Fibroblast of skin of back (primary cell): ENCODE measurements around the gene SDHAF2.
"Not testable (repeated sequence)": the region's sequence is repeated elsewhere in the genome, so short reads cannot be mapped to it uniquely, and the experiment has no call there.

Experiments used
- DNase-seq: peaks from one replicate; pipeline ENCODE4 v3.0.0-alpha.2; 2013

SDHAF2 gene

GRCh38 chr11:61425367-61426131 is 4.4 kb upstream of the SDHAF2 start:
- DNase-seq: no peak

GRCh38 chr11:61429346-61429690 is 606 bp upstream of the SDHAF2 start:
- DNase-seq: peak; percentile 73

DNA sequence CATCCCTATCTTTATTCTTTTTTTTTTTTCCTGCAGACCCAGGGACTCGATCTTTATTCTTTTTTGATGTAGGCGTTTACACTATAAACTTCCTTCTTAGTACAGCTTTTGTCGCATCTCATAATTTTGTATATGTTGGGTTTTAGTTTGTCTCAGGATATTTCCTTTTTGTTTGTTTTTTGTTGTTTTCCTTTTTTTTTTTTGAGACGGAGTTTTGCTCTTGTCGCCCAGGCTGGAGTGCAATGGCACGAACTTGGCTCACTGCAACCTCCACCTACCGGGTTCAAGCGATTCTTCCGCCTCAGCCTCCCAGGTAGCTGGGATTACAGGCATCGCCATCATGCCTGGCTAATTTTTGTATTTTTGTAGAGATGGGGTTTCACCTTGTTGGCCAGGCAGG is 915 bp downstream of the SDHAF2 start:
- DNase-seq: not testable (repeated sequence)

GRCh38 chr11:61437496-61437895 is 7.6 kb downstream of the SDHAF2 start:
- DNase-seq: no peak

DNA sequence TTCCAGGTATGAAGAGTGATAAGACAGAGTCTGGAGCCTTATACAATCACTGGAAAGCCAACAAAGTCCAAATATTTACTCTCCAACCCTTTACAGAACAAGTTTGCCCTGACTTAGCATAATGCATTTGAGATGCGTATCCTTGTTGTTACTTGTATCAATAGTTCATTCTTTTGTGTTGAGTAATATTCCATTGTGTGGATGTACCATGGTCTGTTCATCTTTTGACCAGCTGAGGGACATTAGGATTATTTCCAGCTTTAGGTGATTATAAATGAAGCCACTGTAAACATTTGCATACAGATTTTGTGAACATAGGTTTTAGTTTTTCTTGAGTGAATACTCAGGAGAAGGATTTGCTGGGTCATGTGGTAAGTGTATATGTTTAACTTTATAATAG is 9.7 kb downstream of the SDHAF2 start:
- DNase-seq: no peak

GRCh38 chr11:61442616-61443015 is 12.7 kb downstream of the SDHAF2 start:
- no peak for DNase-seq

- DNase-seq: no peak
These were observed 15.6 kb downstream of the SDHAF2 start for GRCh38 chr11:61445516-61445915.

DNA sequence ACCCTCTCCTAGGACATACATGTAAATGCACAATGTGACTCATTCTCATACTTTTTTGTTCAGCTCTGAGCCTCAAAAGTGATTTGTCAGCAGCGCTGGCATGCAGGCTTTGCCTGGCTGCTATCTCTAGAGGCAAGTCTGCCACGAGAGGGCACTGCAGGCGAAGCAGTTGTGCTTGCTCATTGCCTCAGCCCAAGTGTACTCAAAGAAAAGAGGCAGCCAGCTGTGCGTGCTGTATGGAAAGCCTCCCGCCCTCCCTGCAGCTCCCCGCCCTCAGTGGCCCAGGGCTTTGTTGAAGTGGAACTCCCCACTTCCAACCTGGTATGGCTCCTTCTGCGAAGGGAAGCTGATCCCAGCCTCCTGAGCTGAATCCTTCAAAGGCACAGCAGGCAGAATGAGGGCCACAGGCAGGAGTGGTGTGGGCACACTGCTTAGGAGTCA is 16.3 kb downstream of the SDHAF2 start:
- DNase-seq: peak; percentile 94

- DNase-seq: no peak
These were observed 18.0 kb downstream of the SDHAF2 start for GRCh38 chr11:61447601-61448551.

DNA sequence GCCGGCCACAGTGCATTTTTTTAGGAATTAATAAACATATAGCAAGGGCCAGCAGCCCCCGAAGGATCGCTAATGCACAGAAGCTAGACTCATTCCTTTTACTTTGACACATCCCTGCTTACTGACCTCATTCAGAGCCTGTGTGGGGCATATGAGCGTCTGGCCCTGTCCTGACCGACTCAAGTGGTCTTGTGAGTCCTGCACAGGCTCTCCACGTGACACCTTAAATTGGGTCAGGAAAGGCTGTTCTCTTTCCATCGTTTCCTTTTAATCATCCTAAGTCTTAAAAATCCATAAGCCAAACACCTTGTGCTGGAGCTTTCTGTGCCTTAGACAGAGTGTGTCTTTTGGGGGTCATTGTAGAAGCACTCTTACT is 18.6 kb downstream of the SDHAF2 start:
- no peak for DNase-seq

GRCh38 chr11:61452825-61453224 is 22.9 kb downstream of the SDHAF2 start:
- no peak for DNase-seq

DNA sequence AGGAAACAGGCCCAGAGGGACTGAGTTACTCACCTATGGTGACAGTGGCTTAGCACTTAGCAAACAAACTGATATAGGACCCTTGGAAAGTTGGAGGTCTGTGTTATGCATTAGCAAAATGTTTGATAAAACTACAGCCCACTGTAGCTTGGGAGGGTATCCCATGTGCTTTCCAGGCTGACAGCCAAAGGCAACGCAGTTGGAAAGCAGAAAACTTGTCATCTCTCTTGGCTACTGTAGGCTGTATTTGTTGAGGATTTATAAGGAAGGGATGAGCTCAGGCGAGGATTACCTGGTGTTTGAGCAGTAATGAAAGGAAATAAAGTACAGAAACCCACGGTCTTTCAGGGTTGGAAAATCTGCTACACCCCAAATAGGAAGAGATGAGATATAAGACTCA is 23.8 kb downstream of the SDHAF2 start:
- no peak for DNase-seq

DNA sequence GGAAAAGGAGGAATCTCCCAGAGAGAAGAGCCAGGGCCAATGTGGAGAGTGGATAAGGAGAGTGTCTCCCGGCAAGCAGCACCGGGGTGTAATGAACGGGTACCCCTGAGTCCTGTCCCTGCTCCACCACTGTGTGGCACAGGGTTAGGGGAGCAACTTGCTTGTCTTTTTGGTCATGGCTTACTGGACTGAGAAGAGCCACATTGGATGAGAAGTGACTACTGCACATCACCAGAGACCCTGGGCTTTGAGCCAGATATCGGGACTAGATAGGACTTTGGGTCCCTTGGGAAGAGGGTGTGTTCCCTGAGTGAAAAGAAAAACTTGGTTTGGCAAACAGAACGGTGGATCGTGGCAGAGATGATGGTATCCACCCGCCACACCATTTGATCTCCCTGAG is 24.6 kb downstream of the SDHAF2 start:
- no peak for DNase-seq

- no peak for DNase-seq
These were observed 30.6 kb downstream of the SDHAF2 start for GRCh38 chr11:61460474-61460881.

DNA sequence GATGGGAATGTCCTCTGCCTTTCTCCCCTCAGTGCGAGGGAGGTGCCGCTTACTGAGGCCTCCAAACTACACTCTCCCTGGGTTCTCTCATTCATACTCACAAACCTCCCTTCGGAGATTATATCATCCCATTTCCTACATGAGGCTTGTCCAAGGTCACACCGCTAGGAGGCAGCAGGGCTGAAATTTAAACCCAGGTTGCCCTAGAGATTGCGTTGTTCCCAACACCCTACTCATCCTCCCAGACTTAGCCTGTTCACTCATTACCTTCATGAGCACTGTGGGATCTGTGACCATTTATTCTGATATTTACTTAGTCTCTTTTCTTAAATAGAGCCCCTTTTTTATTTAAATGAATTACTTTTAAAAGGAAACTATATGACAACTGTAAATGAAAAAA is 31.1 kb downstream of the SDHAF2 start:
- no peak for DNase-seq

GRCh38 chr11:61467602-61468001 is 37.7 kb downstream of the SDHAF2 start:
- not testable (repeated sequence) for DNase-seq

DNA sequence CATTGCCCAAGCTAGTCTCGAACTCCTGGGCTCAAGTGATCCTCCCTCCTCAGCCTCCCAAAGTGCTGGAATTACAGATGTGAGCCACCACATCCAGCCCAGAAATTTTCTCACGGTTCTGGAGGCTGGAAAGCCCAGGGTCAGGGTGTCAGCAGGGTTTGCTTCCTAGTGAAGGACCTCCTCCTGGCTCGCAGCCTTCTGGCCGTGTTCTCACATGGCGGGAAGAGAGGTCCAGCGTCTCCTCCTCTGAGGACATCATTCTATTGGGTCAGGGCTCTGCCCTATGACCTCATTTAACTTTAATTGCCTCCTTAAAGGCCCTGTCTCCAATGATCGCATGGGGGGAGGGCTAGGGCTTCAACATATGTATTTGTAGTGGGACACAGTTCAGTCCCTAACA is 38.1 kb downstream of the SDHAF2 start:
- no peak for DNase-seq

DNA sequence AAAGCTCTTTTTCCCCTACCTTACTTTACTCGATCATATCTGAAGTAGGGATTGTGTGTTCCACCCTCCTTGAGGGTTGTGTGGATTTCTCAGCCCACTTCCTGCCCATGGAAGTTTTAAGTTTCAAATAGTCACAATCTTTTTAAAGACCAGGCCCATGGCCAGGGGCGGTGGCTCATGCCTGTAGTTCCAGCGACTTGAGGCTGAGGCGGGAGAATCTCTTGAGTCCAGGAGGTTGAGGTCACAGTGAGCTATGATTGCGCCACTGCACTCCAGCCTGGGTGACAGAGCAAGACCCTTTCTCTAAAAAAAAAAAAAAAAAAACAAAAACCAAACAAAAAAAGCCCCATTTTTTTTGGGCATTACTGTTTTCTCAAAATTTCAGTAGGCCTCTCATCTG is 42.4 kb downstream of the SDHAF2 start:
- DNase-seq: peak; percentile 23

DNA sequence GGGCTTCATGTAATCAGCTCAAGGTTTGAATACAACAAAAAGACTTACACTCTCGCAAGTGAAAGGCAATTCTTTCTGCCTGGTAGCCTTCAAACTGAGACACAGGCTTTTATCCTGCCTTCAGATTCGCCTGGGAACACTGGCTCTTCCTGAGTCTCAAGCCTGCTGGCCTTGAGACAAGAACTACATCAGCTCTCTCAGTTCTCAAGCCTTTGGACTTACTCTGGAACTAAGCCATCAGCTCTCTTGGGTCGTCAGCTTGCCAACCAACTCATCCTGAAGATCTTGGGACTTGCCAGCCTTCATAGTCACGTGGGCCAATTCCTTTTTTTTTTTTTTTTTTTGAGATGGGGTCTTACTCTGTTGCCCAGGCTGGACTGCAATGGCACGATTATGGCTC is 42.9 kb downstream of the SDHAF2 start:
- no peak for DNase-seq

DNA sequence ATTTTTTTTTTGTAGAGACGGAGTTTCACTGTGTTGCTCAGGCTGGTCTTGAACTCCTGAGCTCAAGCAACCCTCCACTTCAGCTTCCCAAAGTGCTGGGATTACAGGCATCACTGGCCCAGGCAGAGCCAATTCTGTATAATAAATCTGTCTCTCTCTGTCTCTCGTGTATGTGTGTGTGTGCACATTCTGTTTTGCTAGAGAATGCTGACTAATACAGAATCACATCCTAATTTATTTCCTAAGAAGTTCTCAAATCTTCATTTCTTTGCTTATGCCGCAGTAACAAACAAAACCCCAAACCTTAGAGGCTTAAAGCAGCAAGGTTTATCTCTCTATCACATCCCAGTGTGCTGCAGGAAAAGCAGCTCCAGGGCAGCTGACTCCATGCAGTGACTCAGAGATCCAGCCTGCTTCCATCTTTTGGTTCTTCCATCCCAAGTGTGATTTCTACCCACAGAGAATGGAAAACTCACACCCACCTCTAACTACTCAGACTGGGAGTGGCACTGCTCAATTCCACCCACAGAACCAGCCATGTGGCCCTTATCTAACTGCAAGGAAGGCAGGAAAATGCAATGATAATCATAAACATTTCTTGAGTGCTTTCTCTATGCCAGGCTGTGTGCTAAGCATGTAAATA is 43.6 kb downstream of the SDHAF2 start:
- no peak for DNase-seq

DNA sequence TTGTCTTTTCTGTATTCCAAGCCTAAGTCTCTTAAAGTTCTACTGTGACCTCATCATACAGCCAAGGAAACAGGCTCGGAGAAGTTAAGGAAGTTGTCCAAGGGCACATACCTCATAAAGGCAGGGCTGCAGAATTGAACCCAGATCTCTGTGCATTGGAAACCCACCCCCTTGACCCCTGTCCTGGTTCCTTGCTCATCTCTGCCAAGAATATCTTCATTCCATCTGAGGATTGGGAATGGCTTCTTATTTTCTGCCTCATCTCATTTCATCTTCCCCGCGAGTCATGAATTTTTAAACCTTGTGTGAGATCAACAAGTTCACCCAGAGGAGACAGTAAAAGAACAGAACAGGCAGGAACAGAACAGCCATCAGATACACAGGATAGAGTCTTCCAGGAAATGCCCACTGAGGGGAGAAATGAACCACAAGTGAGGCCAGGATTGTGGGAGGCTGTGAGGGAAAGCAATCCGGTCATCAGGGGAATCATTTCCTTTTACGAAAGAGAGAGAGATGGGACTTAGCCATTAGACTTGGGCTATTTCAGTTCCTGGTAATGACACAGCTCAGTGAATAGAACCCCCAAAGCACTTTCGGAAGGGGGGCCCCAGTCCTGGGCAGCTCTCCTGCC is 44.2 kb downstream of the SDHAF2 start:
- DNase-seq: no peak

DNA sequence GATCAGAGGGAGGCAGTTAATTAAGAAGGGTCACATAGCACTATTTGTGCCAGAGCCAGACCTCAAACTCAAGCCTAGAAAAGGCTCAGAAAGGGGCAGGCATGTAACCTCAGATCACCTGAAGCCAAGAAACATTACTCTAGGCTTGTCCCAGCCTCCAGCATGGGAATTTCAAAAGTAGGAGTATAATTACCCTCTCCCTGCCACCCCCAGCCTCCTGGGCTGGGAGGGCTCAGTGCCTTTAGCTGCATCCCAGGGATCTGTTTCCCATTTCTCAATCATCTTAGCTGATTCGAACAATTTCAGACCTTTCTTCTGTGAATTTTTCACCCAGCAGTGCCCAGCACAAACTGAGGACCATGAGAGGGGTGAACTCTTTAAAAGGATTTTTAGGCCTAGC is 45.5 kb downstream of the SDHAF2 start:
- no peak for DNase-seq

DNA sequence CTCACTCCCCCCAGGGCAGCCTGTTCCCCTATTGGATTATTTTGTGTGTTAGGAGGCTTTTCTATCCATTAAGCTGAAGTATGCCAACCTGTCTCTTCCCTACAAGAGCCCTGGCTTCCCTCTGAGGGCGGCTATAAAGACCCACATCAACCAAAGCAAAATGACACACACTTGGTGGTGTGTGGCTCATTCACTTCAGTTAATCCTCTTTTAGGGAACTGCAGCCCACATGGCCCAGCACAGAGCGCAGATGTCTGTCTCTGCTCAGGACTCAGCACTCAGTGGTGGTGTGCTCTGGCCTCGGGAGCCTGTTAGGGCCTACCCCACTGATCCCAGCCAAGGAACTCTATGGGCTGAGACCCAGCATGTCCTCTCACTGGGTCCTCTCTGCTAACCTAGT is 46.4 kb downstream of the SDHAF2 start:
- no peak for DNase-seq
